ENCODE measurements around the gene ZNF586.

DNA sequence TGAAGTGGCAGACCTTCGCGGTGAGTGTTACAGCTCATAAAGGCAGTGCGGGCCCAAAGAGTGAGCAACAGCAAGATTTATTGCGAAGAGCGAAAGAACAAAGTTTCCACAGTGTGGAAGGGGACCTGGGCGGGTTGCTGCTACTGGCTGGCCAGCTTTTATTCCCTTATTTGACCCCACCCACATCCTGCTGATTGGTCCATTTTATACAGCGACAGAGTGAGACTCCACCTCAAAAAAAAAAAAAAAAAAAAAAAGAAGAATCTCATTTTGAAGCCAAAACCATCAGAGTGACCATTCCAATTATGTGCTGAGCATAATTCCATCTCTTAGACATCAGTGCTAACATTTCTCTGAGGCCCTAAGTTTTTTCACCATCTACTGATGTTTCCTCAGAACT lies 47.2 kb downstream of the ZNF586 start:
- TF ChIP-seq, protein P1, sequence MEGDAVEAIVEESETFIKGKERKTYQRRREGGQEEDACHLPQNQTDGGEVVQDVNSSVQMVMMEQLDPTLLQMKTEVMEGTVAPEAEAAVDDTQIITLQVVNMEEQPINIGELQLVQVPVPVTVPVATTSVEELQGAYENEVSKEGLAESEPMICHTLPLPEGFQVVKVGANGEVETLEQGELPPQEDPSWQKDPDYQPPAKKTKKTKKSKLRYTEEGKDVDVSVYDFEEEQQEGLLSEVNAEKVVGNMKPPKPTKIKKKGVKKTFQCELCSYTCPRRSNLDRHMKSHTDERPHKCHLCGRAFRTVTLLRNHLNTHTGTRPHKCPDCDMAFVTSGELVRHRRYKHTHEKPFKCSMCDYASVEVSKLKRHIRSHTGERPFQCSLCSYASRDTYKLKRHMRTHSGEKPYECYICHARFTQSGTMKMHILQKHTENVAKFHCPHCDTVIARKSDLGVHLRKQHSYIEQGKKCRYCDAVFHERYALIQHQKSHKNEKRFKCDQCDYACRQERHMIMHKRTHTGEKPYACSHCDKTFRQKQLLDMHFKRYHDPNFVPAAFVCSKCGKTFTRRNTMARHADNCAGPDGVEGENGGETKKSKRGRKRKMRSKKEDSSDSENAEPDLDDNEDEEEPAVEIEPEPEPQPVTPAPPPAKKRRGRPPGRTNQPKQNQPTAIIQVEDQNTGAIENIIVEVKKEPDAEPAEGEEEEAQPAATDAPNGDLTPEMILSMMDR (conservative IDR thresholded peaks at IDR 0.05) = no peak
- TF ChIP-seq ZFX (IDR thresholded peaks at IDR 0.05) = no peak

All from C4-2B (cell line).